K562 (cell line): ENCODE measurements around the gene MPRIP. TPM values are rescaled to one million over a fixed set of nuclear protein-coding genes. Genes with fewer than 3 reads are reported as not detected.

Experiments used
- ATAC-seq: fragments of 200-7000 bp; cut with Tn5 transposase; 3 replicates; pipeline ENCODE4 v1.9.1; 2020; ENCODE audit warnings: moderate library complexity
- BruUV-seq: library from RNA; stranded (reverse); fragments of 400-500 nt; replicated peaks from 2 replicates; lab custom pipeline; 2021; lab: Mats Ljungman, UMichigan
- CTCF ChIA-PET: fragments of 300-600 bp; formaldehyde crosslinking; extraction: SDS; loops from one replicate; lab custom pipeline; 2021; ENCODE audit warnings: low intra/inter-chr PET ratio; lab: Yijun Ruan, JAX
- POLR2A ChIA-PET: fragments of 300-600, 350-650 bp; sonication (Branson Sonifier 250); formaldehyde crosslinking; extraction: SDS; loops from one replicate; lab custom pipeline; 2021; ENCODE audit warnings: antibody characterized with exemption, inconsistent platforms; lab: Yijun Ruan, JAX
- DNase-seq, 4 experiments: peaks; one replicate each; pipeline versions ENCODE4 v3.0.0 to v3.0.0-alpha.2; 2011 to 2018; ENCODE audit warnings: low spot score in 3 of 4, mixed read lengths in 3 of 4; ENCODE audit errors: extremely low read depth in 1 of 4
- FAIRE-seq: peaks from 2 replicates; lab custom pipeline; 2011; peaks lifted over from hg19 to GRCh38; lab: Jason Lieb, UNC
- H2AFZ ChIP-seq: 2 replicates; pipeline ENCODE4 v1.6.0; 2011; ENCODE audit warnings: low read depth, low read length, control low read depth, inconsistent platforms
- H3K27ac ChIP-seq: fragments of 200-600 bp; 3 replicates; pipeline ENCODE4 v1.8.0; 2011; ENCODE audit warnings: low read depth, mild to moderate bottlenecking, control low read depth, inconsistent platforms, low read length, moderate library complexity, mixed read lengths; ENCODE audit errors: extremely low read depth
- H3K27me3 ChIP-seq, 2 experiments: fragments of 300-600 bp in 1 of 2; 2 replicates in 1 of 2; 3 replicates in 1 of 2; pipeline versions ENCODE4 v1.6.0 to v1.8.0; 2011; ENCODE audit warnings: inconsistent platforms in 2 of 2, low read length in 2 of 2, mild to moderate bottlenecking in 1 of 2, mixed read lengths in 1 of 2, moderate library complexity in 1 of 2; ENCODE audit not compliant: control insufficient read depth in 2 of 2, insufficient read depth in 2 of 2
- H3K36me3 ChIP-seq: fragments of 300-600 bp; 3 replicates; pipeline ENCODE4 v1.8.0; 2011; ENCODE audit warnings: mild to moderate bottlenecking, low read length, inconsistent platforms; ENCODE audit not compliant: control insufficient read depth, insufficient read depth
- H3K4me1 ChIP-seq, 2 experiments: fragments of 200-600 bp in 1 of 2; replicated peaks in 1 of 2; 2 replicates in 1 of 2; 3 replicates in 1 of 2; pipeline versions ENCODE4 v1.5.1 to v1.8.0; 2011; ENCODE audit warnings: inconsistent platforms in 2 of 2, low read length in 2 of 2, mild to moderate bottlenecking in 1 of 2, mixed read lengths in 1 of 2, moderate library complexity in 1 of 2; ENCODE audit not compliant: control insufficient read depth in 2 of 2, insufficient read depth in 2 of 2
- H3K4me2 ChIP-seq: 2 replicates; pipeline ENCODE4 v1.6.1; 2011; ENCODE audit warnings: low read length, control low read depth, inconsistent platforms, mixed read lengths; ENCODE audit not compliant: insufficient read depth
- H3K4me3 ChIP-seq: fragments of 200-600 bp; sonication (generic), shearing (Covaris generic); 2 replicates; pipeline ENCODE4 v1.5.1; 2016; ENCODE audit warnings: control low read depth, inconsistent platforms
- H3K79me2 ChIP-seq: fragments of 200-600 bp; 3 replicates; pipeline ENCODE4 v1.8.0; 2011; ENCODE audit warnings: low read length, inconsistent platforms; ENCODE audit not compliant: control insufficient read depth, insufficient read depth
- H3K9ac ChIP-seq, 2 experiments: 2 replicates each; pipeline versions ENCODE4 v1.6.0 to v1.6.1; 2011; ENCODE audit warnings: low read depth in 2 of 2, low read length in 2 of 2, control low read depth in 1 of 2, inconsistent platforms in 1 of 2, mild to moderate bottlenecking in 1 of 2, mixed read lengths in 1 of 2; ENCODE audit not compliant: insufficient read depth in 1 of 2
- H3K9me1 ChIP-seq: one replicate; pipeline ENCODE4 v1.6.0; 2011; ENCODE audit warnings: inconsistent platforms, mild to moderate bottlenecking, low read length, moderate library complexity; ENCODE audit not compliant: control insufficient read depth, insufficient read depth
- H3K9me3 ChIP-seq: replicated peaks from 2 replicates; pipeline ENCODE4 v1.5.1; 2011; ENCODE audit warnings: low read depth, low read length, inconsistent platforms; ENCODE audit not compliant: control insufficient read depth, insufficient read depth
- H4K20me1 ChIP-seq: replicated peaks from 2 replicates; pipeline ENCODE4 v1.6.1; 2011; ENCODE audit warnings: low read length, inconsistent platforms, mixed read lengths; ENCODE audit not compliant: control insufficient read depth, insufficient read depth
- E2F8 ChIP-seq: fragments of 450-650 bp; IDR thresholded peaks from 2 replicates; pipeline ENCODE4 v1.7.1; 2018; ENCODE audit warnings: mild to moderate bottlenecking, low read depth; ENCODE audit not compliant: partially characterized antibody
- ELF2 ChIP-seq: fragments of 250-450 bp; sonication (Bioruptor Pico); IDR thresholded peaks from 2 replicates; pipeline ENCODE4 v1.5.0; 2021; ENCODE audit warnings: mild to moderate bottlenecking
- GTF2E2 ChIP-seq: fragments of 200-800 bp; sonication (Bioruptor generic); IDR thresholded peaks from 2 replicates; pipeline ENCODE4 v1.6.1; 2016; ENCODE audit warnings: missing genetic modification characterization, missing compliant biosample characterization
- HDAC3 ChIP-seq: fragments of 450-650 bp; IDR thresholded peaks from 2 replicates; pipeline ENCODE4 v1.6.1; 2018; ENCODE audit warnings: borderline replicate concordance, mild to moderate bottlenecking, moderate library complexity; ENCODE audit not compliant: partially characterized antibody
- HMG20A ChIP-seq: fragments of 450-650 bp; formaldehyde crosslinking; conservative IDR thresholded peaks from 2 replicates; pipeline ENCODE4 v1.4.0; 2020; ENCODE audit warnings: mild to moderate bottlenecking, mixed read lengths
- MED1 ChIP-seq: sonication (generic); formaldehyde crosslinking; IDR thresholded peaks from 2 replicates; pipeline ENCODE4 v1.8.1; 2023; ENCODE audit warnings: missing genetic modification reagents, borderline replicate concordance
- POLR2AphosphoS5 ChIP-seq: IDR thresholded peaks from 2 replicates; pipeline ENCODE4 v1.6.1; 2011; ENCODE audit warnings: mild to moderate bottlenecking, low read depth, low read length, moderate library complexity; ENCODE audit not compliant: control insufficient read depth, insufficient read depth
- RB1 ChIP-seq: fragments of 450-650 bp; IDR thresholded peaks from 2 replicates; pipeline ENCODE4 v1.6.1; 2017; ENCODE audit warnings: low read depth, mild to moderate bottlenecking
- SRSF7 ChIP-seq: fragments of 200-400 bp; formaldehyde crosslinking; optimal IDR thresholded peaks from 2 replicates; pipeline ENCODE3; 2017; ENCODE audit warnings: mild to moderate bottlenecking, low read depth, low read length
- TAF9B ChIP-seq: fragments of 450-650 bp; IDR thresholded peaks from 2 replicates; pipeline ENCODE4 v1.6.1; 2018; ENCODE audit warnings: mild to moderate bottlenecking; ENCODE audit not compliant: partially characterized antibody
- THRAP3 ChIP-seq: fragments of 450-650 bp; IDR thresholded peaks from 2 replicates; pipeline ENCODE4 v1.6.1; 2016; ENCODE audit warnings: mild to moderate bottlenecking, inconsistent platforms, borderline replicate concordance
- ZNF134 ChIP-seq: fragments of 250-450 bp; sonication (Bioruptor Pico); conservative IDR thresholded peaks from 2 replicates; pipeline ENCODE4 v1.4.0; 2020
- ZNF445 ChIP-seq: fragments of 250-450 bp; sonication (Bioruptor Pico); IDR thresholded peaks from 2 replicates; pipeline ENCODE4 v1.4.0; 2020; ENCODE audit warnings: low read depth, mild to moderate bottlenecking, moderate library complexity
- ZNF583 ChIP-seq: fragments of 250-450 bp; sonication (Bioruptor Pico); IDR thresholded peaks from 2 replicates; pipeline ENCODE4 v1.4.0; 2020
- WGBS: fragments of 100-300 bp; shearing (Covaris generic); methylation state at CpG from one replicate; pipeline ENCODE4 v1.1.6; 2016; ENCODE audit warnings: low coverage, mixed read lengths; ENCODE audit not compliant: insufficient coverage; ENCODE audit errors: missing lambda C conversion rate; 5-methylcytosine and 5-hydroxymethylcytosine counted together
- in situ Hi-C: fragments of 300-500 bp; cut with MboI; formaldehyde crosslinking; loops from 4 replicates; pipeline ENCODE4 v1.15.0; 2018; ENCODE audit warnings: inconsistent platforms, mixed read lengths
- intact Hi-C: fragments of 100-400 bp; cut with micrococcal nuclease; formaldehyde crosslinking; loops from 2 replicates; pipeline ENCODE4 v1.14.2; 2022
- polyA plus RNA-seq, 8 experiments: library from polyadenylated mRNA; depleted of rRNA in 4 of 8; stranded (reverse) in 5 of 8; unstranded in 3 of 8; fragments of >200 nt; fragmentation: Nextera tagmentation in 2 of 8; fragmentation: Illumina TruSeq in 1 of 8; extraction: Ambion mirVana in 2 of 8; extraction: Trizol in 1 of 8; gene quantifications; 2 replicates each; pipeline versions ENCODE4 v1.2.1 to v1.2.3, GENCODE V29; 2011 to 2014; ENCODE audit warnings: inconsistent platforms in 1 of 8, missing spikeins in 1 of 8
- total RNA-seq, 7 experiments: library from RNA; depleted of rRNA in 6 of 7; stranded (reverse); fragments of >200 nt in 6 of 7; fragmentation: Illumina TruSeq in 2 of 7; extraction: Trizol in 2 of 7; gene quantifications; 2 replicates each; pipeline versions ENCODE4 v1.2.1 to v1.2.3, GENCODE V29; 2011 to 2021; ENCODE audit warnings: low replicate concordance in 1 of 7

The MPRIP gene
- total and polyA plus RNA-seq, 9 of the 15 experiments (the other 6 are each of a cell fraction or from before 2014, with no cell fraction given) = 10.0 to 72.6 (median 30.1) TPM

- TF ChIP-seq E2F8 (no peak), ZNF134 (CRISPR knock-in tag) (no peak), GTF2E2 (tag) (no peak), ZNF445 (CRISPR knock-in tag) (no peak), ZNF583 (CRISPR knock-in tag) (no peak), MED1 (CRISPR knock-in tag) (no peak), RB1 (no peak)
Measured at GRCh38 chr17:17089796-17090641, 47.8 kb downstream of the MPRIP start (continued).

GRCh38 chr17:17090642-17091103 lies 48.4 kb downstream of the MPRIP start:
- no peak overlapping the region for H3K27ac ChIP-seq
- H3K4me1 ChIP-seq = peaks cover 19 to 24% of the 10 kb centered on the region in 2 experiments; a peak in 4 of 5 replicates
- H4K20me1 ChIP-seq = no peaks in the 10 kb centered on the region; the same call in 1 of the 2 replicates
- FAIRE-seq (no peak), ATAC-seq (no peak), DNase-seq (no peak)
- WGBS = 68% methylated on average over 10 of the region's 11 CpGs
- no TSS peak for BruUV-seq
- H3K9ac ChIP-seq = no peak overlapping the region
- no peaks in the 10 kb centered on the region for H3K79me2 ChIP-seq
- in situ Hi-C loops (no loop called here), intact Hi-C loops (no loop called here)
- CTCF ChIA-PET = no interaction called here
- H3K4me3 ChIP-seq = no peak overlapping the region
- no peak overlapping the region for H3K4me2 ChIP-seq
- POLR2A ChIA-PET = no interaction called here
- no peaks in the 10 kb centered on the region for H3K9me1 ChIP-seq
- no peak overlapping the region for H2AFZ ChIP-seq
- H3K9me3 ChIP-seq = no peaks in the 10 kb centered on the region
- no peaks in the 10 kb centered on the region for H3K27me3 ChIP-seq
- H3K36me3 ChIP-seq = peaks cover 8% of the 10 kb centered on the region; the same call in 2 of the 3 replicates
- TF ChIP-seq THRAP3 (no peak), HDAC3 (no peak), HMG20A (CRISPR knock-in tag) (no peak), POLR2AphosphoS5 (no peak), SRSF7 (no peak), ELF2 (CRISPR knock-in tag) (no peak), TAF9B (no peak)
